GM19324 (cell line): Measurements from ENCODE around the gene PDZD2.

Source experiments
- ATAC-seq: cut with Tn5 transposase; IDR thresholded peaks from one replicate; pipeline ENCODE4 v1.9.1; 2021; ENCODE audit warnings: mild to moderate bottlenecking, moderate library complexity; ENCODE audit not compliant: unreplicated experiment, low FRiP score

PDZD2 gene

DNA sequence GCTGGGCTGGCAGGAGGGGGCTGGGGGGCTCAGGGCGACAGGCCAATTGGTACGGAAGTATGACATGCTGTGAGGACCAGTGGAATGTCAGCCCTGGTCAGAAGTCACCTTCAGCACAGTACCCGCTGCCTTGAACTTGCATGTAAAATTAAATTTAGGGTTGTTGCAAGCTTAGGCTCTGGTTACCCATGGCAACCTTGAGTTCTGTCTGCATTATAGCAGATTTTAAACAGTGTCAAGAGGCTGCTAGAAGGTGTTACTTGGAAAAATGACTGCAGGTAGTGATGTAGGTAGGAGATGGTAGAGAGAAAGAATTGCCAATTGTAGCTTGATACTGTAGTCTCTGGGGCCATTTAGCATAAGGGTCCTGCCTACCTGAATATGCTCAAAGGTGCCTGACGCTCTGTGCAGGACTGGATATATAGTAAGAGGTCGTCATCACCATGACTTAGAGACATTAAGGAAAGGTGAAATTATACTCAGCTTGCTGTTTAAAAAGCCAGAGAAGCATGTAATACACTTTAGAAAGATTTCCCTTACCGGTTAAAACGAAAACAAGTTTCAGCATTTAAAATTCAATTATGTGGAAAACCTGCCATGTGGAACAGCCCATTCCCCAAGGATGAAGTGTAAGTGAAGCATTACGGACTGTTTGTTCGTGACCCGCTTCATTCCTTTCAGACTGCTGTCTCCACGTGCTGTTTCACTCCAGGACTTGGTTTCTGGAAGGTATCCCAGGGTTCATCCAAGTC is 169.0 kb downstream of the PDZD2 start:
- no peak for ATAC-seq

DNA sequence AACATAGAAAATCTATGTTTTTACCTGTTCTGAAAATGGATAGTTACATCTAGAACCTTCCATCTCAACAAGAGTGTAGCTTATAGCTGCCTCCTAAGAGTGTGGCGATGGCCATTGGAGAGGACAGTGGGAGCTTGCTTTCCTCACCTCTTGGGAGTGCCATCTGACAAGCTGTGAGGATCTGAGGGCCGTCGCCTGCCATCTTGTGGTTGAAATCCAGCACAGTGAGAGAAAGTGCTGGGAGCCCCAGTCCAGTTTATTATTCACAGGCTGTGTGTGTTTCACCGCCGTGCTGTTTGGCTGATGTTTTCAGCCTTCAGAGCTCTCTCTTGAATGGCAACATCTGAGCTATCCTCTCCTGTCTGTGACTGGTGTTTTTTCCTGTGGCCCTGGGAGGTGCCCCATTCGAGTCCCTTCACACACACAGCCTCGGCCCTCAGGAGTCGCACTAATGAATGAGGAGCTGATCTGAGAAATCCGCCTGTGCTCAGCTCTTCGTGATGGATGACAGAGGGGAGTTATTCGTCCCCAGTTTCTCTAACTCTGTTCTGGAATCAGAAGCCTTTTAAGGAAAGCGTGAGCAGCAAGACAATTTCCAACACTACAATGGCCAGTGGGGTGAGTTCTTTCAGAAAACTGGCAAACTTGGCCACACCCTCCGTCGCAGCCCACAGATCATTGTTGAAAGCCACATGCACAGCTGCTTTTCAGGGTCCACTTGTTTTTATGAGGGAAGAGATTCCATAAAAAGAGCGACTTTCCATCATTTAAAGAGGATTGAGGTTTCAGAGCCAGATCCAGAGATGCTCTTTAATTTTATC is 170.3 kb downstream of the PDZD2 start:
- ATAC-seq = peak; percentile 70

DNA sequence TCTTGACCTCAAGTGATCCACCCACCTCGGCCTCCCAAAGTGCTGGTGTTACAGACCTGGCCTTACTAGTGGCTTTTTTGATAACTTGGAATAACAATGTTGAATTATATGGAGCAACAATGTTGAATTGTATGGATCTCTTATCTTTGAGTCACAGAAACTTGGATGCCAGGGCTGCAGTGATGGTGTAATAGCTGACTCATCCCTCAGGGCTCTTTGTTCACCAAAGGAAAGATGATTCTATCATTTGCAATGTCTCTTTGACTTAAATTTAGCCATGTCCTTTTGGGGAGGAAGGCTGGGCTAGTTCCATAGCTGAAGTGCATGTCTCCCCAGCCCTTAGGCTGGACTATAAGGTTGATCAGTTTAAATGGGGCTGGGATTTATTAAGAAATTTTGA is 172.3 kb downstream of the PDZD2 start:
- ATAC-seq = no peak

DNA sequence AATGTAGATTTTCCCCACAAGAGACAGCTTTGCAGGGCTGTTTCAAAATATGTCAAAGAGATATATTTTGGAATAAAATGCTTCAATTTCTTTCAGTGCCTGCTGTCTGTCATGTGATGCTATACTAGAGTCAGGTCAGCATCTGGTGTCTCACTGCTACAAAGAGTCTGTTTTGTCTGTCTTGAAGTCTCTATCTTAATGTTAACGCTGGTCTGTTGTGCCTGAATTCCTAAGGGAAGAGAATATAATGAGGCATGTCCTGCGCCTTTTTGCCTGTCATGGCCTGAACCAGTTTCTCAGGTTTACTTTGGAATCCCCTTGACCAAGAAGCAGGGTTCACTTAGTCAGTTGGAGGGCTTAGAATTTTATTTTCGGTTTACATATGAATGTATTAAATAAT is 176.4 kb downstream of the PDZD2 start:
- no peak for ATAC-seq

DNA sequence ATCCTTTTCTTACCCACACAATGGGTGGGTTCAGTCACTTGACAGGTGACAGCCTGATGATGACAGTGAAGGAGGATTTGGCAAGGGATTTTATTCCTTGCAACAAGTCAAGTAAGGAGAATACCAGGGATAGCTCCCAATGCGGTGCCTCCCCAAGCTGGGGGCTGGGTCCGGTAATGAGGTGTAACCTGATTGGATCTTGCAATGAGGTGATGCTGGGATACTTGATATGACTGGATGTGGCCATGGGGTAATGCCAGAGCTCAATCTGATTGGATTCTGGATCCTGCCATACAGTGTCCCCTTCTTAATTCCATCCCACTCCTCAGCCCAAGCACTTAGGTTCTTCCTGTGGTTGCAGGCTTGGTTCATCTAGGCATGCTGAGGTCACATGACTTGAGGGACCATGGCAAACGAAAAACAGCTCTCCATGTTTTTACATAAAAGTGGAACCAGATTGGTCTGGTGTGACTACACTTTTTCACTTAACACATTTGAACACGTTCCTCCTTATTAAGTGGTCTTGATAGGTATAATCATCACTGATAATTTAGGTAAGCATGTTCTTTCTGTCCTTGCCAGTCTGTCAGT is 181.1 kb downstream of the PDZD2 start:
- no peak for ATAC-seq

DNA sequence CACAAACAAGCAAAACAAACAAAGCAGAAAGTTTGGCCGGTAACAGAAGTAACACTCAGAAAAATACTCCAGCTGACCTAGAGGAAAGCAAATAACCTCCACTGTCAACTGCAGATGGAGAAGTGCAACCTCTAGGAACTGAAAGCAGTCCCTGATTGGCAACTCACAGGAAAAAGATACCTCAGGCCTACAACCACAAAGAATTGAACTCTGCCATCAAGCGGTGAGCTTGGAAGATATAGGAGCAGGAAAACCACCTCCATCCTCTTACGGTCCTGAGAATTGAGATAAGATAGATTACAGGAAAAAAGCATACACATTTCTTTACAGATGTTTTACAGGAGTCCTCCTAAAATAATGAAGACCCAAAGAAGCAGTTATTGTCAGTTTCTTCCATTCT is 184.5 kb downstream of the PDZD2 start:
- no peak for ATAC-seq

DNA sequence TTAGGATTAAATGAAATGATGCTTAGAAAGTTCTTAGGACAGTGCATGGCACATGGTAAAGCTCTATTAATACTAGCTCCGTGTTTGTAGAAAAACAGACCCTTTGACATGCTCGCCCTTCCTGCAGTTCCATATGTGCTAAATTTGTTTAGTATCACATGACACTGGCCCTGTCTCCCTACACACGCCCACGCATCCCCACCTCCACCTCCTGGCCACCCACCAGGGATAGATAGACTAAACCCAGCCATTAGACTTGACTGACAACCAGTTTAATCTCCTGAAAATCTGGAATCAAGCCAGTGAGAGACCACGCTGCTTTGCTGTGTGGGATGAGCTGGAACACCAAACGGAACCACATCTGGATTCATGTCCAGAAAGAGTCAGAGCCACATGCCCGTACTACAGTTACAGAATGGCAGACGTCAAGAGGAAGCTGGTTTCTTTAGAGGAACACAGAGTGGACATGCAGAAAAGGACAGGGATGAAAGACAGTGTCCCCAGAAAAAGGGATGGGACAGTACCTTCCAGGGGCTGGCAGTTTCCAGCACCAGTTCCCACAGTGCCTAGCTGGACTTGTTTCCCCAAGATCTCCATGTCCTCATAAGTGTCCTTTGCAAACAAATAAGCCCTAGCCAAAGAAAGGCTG is 186.1 kb downstream of the PDZD2 start:
- ATAC-seq = peak; percentile 4

DNA sequence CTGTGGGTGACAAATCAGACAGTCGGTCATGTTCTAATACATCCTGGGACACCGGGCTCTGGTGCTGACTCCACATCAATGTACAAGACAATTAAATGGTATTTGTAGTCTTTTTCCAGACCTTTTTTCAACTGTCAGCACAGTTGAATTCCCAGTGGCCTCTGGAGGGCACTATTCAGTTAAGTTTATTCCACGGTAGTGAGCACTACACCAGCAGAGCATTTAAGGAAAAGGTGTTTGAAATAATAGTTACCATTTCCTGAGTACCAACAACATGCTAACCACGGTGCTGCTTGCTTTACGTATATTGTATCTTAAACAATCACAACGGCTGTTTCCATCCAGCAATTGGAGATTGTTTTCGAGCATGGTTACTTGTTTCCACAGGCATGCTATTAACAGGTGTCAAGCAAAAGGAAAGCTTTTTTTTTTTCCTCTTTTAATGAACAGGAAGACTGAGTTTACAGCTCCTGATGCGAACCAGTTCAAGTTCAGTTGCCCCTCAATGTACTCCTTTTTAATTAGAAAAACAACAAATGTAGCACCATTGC is 186.7 kb downstream of the PDZD2 start:
- peak; percentile 59 for ATAC-seq

DNA sequence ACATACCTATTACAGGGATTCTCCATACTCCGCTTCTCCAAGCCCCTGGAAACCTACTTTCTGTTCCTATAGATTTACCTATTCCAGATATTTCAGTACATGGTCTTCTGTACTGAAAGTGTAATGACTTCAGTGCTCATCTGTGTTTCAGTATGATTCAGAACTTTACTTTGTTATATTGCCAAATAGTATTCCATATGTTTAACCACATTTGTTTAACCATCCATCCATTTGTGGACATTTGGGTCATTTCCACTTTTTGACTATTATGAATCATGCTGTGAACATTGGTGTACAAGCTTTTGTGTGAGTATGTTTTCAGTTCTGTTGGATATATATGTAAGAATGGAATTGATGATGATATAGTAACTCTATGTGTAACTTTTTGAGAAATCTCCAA is 188.9 kb downstream of the PDZD2 start:
- ATAC-seq = no peak

DNA sequence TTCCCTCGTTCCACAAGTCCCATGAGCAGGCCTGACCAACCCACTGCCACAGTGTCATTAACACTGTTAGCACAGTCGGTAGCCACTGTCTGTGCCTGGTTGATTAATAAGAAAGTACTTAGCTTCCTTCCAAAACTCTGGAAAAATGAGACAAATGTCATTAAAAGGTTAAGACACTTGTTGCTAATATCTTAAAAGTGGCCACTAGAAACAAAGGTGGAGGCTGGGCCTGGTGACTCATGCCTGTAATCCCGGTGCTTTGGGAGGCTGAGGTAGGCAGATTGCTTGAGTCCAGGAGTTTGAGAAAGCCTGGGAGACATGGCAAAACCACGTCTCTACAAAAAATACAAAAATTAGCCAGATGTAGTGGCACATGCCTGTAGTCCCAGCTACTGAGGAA is 194.0 kb downstream of the PDZD2 start:
- ATAC-seq = no peak

DNA sequence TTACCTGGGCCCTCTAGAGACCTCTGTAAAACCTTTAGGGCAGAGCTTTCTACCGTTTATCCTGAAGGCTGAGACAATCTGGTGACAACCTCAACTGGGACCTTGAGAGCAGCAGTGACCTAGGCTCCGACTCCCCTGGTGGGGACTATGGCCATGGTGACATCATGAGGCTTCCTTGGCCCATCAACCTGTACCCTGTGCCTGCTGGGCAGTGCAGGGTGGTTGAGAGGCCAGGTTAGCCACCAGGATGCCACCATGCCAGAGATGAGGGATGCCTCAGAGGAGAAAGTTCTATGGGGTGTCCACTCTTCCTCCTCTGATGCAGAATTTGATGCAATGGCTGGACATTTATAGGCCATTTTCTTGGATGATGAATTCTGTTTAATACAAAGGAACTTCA is 194.8 kb downstream of the PDZD2 start:
- ATAC-seq = no peak

DNA sequence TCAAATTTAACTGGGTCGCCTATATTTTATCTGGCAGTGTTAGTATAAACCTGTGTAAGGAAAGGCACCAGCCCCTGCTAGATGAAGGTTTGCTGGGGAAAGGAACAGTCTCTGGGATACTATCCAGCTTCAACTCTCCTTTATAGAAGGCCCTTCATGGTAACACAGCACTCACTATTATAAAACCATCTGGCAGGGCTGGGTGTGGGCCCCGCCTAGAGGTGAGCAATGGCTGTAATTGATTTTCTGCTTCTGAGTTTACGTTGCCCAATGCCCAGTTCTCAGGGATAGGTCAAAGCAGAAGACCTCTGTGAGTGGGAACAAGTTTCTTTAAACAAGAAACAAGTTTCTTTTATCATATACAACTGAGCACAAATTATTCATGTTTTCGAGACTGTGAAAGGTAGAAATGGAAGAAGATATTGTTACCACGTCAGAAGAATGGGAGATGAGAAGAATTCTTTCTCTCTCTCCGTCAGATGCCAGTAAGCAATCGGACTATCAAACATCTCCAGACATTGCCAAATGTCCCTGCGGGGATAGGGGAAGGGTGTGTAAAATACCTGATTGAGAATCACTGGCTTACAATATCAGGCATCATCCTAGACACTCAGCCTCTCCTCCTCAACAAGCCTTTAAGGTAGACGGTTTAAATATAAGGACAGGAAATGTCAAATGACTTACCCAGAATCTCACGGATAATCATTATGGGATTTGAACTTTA is 205.9 kb downstream of the PDZD2 start:
- no peak for ATAC-seq

DNA sequence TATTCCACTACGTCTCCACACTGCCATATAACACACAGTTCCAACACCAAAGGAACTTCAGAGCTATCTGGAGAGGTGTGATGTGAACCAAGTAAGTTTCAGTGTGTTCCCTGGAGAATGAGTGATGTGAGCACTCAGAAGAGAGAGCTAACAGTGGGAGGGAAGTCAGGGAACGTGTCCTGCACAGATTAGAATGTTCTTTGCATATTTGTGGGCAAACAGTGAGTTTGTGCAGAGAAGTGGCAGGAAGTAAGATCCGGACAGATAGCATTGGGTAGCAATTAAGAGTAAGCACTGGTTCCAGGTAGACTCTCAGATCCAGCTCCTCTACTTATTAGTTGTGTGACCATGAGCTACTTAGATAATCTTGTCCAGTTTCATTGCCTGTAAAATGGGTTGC is 206.4 kb downstream of the PDZD2 start:
- no peak for ATAC-seq

DNA sequence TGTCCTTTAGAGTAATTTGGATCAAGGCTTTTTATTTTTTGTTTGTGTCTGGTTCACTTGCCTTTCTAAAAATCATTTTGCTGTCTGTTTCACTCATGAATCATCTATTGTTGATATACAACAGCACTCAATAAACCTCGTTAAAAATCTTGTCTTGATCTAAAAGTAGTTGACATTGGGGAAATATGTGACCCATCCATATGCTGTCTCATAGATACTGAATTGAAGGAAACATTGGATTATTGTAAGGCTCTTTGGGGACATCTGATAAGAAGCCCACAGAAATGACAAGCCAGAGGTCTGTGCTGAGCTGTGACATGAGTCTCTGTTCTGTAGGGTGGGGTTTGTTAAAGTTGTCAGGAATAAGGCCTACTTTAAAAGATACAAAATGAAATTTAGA is 208.0 kb downstream of the PDZD2 start:
- no peak for ATAC-seq

DNA sequence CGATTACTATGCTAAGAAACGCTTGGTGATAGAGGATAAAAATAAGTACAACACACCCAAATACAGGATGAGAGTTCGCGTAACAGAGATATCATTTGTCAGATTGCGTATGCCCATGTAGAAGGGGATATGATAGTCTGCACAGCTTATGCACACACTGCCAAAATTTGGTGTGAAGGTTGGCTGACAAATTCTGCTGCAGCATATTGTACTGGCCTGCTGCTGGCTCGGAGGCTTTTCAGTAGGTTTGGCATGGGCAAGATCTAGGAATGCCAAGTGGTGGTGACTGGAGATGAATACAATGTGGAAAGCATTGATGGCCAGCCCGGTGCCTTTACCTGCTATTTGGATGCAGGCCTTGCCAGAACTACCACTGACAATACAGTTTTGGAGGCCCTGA is 208.4 kb downstream of the PDZD2 start:
- no peak for ATAC-seq

DNA sequence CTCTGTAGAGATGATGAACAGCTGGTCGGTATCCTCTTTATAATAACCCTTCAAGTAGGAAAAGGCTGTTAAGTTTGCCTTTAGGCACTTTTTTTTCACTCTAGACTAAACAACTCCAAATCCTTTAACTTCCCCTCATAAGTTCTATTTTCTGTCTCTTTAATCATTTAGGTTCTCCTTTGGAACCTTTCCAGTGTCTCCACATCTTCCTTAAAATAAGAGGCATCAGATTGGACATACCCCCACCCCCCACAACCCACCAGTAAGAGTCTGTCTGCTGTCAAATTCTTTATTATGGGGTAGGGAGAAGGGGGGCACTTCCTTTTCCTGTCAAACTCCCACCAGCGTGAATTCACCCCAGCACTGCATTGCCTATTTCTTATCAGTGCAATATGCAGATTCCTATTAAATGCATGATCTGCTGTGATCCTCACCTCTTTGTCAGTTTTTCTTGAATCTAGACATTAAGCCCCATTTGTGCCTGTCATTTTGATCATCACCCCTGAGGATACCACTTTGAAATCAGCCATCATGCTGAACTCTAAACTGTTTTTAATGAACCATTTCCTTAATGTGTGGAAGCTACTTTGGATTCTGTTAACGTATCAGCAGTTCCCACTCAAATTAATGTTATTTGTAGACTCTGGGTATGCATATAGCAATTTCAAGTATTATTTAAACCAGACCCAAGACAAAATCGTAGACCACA is 212.2 kb downstream of the PDZD2 start:
- ATAC-seq = no peak

DNA sequence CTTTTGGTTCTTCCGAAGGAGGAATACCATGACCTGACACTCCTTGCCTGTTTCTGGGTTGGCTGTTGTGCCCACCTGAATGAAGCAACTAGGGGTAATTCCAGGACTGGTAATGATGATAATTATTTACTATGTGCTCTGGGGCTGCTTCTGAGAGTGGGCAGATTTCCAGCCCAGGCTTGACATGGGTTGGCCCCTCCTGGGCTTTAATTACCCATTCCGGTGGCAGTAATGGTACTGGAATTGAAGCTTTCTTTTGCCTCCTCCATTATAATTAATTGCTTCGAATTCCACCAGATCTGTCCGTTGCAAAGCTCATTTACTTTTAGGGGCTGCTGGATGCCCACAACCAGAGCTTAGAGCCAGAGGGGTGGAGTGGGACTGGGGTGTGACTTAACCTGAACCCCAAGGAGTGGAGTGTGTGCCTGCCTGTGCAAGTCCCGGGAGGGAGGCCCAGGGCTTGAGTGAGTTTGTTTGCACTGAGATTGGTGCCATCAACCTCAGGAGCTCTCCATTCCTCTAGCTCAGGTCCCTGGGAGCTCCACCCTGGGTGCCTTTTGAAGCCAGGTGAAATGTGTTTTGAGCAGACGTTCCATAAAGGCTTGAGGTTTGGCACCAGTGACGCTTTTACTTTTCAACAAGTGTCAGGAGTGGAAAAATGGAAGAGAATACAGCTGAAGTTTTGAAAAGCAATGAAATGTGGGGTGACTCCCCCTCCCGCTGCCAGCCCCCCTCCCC is 214.6 kb downstream of the PDZD2 start:
- no peak for ATAC-seq

DNA sequence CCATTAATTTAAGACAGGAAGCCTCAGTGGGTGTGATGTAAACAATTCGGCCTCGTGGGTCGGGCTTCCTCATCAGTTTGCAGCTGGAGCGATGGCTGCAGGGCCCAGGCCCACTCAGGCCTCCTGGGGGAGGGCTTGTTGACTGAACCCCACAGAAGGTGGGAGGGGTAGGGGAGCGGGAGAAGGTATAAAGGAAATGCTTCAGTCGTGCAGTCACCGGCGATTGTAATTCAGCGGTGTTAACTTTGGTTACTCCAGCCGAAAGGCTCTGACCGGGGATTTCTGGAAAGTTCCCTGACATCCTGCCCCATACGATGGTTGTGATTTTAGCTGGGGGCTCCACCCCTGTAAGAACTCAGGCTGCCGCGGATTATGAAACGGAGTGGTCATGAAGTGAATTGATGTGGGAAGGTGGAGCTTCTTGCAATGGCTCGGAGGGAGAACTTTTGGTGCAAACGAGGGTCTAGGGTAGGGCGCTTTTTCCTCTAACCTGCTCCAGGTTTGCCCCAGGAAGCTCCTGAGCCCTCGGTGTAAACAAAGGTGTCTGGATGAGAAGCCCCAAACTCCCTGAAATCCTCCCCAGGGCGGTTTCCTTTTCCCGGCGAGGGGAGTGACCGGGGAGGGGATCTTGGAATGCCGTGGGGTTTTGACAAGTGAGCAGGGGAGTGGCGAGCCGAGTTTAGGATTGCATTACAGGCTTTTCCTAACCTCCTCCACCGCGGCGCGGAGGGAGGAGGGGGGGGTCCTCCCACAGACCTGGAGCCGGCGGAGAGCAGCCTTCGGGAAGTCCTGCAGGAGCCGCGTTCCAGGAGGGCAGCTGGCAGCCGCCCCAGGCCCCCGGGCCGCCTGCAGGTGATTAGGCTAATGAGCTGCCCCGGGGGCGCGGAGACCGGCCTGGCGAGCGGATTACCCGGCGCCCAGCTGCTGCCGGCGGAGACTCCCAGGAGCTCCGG is 215.5 kb downstream of the PDZD2 start:
- ATAC-seq = no peak
